ENCODE results near the gene TDRD3. TPM values are rescaled to one million over a fixed set of nuclear protein-coding genes. Genes with fewer than 3 reads are reported as not detected.

TDRD3 gene
- polyA plus RNA-seq, 1 of the 3 experiments (the other 2 are of a cell fraction) = 3.8 TPM

DNA sequence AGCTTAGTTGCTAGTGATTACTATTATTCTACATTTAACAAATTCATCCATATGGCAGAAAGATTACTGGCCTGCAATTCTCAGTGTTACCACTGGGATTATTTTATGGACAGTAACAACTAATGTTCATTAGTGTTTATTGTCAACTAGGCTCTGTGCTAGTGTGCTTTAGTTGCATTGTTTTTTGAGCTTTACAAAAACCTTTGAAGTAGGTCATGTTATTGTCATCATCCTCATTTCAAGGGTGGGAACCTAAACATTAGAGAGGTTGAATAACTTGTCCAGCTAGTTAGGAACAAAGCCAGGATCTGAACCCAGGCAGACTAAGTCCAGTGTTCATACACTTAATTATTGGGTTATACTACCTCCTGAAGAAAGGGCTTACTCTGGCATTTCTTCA lies 27.8 kb upstream of the TDRD3 start:
- Histone ChIP-seq H3K4me3 (ENCODE audit: low read depth in 2 of 2, low read length in 1 of 2) (no peak overlapping the region), H3K9ac (no peak overlapping the region), H3K9me2 (no peaks in the 10 kb centered on the region), H3K4me1 (ENCODE audit: control insufficient read depth in 1 of 2, insufficient read depth in 2 of 2, low read depth in 1 of 2, low read length in 1 of 2) (no peaks in the 10 kb centered on the region), H3K36me3 (replicated peaks in 1 of 2; ENCODE audit: control insufficient read depth in 1 of 2, insufficient read depth in 2 of 2, low read length in 1 of 2) (no peaks in the 10 kb centered on the region), H3K4me2 (no peak overlapping the region), H3F3A (replicated peaks; ENCODE audit: insufficient read depth) (no peaks in the 10 kb centered on the region), H3K27ac (ENCODE audit: low read depth in 2 of 2, low read length in 1 of 2) (no peak overlapping the region), H3K27me3 (ENCODE audit: insufficient read depth) (no peaks in the 10 kb centered on the region), H3K79me2 (ENCODE audit: insufficient read depth) (no peaks in the 10 kb centered on the region), H4K20me1 (ENCODE audit: insufficient read depth) (no peaks in the 10 kb centered on the region), H3K9me3 (no peaks in the 10 kb centered on the region), H2AFZ (ENCODE audit: low read depth) (no peak overlapping the region)
- TF ChIP-seq, protein P1, sequence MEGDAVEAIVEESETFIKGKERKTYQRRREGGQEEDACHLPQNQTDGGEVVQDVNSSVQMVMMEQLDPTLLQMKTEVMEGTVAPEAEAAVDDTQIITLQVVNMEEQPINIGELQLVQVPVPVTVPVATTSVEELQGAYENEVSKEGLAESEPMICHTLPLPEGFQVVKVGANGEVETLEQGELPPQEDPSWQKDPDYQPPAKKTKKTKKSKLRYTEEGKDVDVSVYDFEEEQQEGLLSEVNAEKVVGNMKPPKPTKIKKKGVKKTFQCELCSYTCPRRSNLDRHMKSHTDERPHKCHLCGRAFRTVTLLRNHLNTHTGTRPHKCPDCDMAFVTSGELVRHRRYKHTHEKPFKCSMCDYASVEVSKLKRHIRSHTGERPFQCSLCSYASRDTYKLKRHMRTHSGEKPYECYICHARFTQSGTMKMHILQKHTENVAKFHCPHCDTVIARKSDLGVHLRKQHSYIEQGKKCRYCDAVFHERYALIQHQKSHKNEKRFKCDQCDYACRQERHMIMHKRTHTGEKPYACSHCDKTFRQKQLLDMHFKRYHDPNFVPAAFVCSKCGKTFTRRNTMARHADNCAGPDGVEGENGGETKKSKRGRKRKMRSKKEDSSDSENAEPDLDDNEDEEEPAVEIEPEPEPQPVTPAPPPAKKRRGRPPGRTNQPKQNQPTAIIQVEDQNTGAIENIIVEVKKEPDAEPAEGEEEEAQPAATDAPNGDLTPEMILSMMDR (IDR thresholded peaks at IDR 0.05) = peak; percentile 55
- TF ChIP-seq, protein P2, sequence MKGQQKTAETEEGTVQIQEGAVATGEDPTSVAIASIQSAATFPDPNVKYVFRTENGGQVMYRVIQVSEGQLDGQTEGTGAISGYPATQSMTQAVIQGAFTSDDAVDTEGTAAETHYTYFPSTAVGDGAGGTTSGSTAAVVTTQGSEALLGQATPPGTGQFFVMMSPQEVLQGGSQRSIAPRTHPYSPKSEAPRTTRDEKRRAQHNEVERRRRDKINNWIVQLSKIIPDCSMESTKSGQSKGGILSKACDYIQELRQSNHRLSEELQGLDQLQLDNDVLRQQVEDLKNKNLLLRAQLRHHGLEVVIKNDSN (IDR thresholded peaks at IDR 0.05; ENCODE audit: borderline replicate concordance, low read depth) = no peak
- CTCF ChIA-PET = interaction anchor here (0.9 to 1.9 kb wide), 9 partner anchors 11 to 62 kb away, joined by 3 to 16 read pairs (median 5); no protein-coding TSS in a partner anchor
- DNase-seq = peak; percentile 3
- POLR2A ChIA-PET = no interaction called here

DNA sequence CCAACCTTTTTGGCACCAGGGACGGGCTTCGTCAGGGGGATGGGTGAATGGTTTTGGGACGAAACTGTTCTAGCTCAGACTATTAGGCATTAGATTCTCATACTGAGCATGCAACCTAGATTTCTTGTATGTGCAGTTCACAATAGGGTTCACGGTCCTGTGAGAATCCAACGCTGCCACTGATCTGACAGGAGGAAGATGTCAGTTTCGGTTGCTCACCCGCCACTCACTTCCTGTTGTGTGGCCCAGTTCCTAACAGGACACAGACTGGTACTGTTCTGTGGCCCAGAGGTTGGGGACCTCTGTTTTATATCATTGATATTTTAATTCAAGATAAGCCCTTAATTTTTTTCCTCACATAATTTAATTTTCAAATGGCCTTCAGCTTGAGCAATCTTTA lies 26.7 kb upstream of the TDRD3 start:
- POLR2A ChIA-PET = no interaction called here
- Histone ChIP-seq H3K27me3 (ENCODE audit: insufficient read depth) (no peaks in the 10 kb centered on the region), H3K36me3 (replicated peaks in 1 of 2; ENCODE audit: control insufficient read depth in 1 of 2, insufficient read depth in 2 of 2, low read length in 1 of 2) (no peaks in the 10 kb centered on the region), H3K9me2 (no peaks in the 10 kb centered on the region), H3K79me2 (ENCODE audit: insufficient read depth) (no peaks in the 10 kb centered on the region), H3K9ac (no peak overlapping the region), H3K9me3 (no peaks in the 10 kb centered on the region), H4K20me1 (ENCODE audit: insufficient read depth) (no peaks in the 10 kb centered on the region), H2AFZ (ENCODE audit: low read depth) (no peak overlapping the region), H3K4me2 (no peak overlapping the region), H3K4me1 (ENCODE audit: control insufficient read depth in 1 of 2, insufficient read depth in 2 of 2, low read depth in 1 of 2, low read length in 1 of 2) (no peaks in the 10 kb centered on the region), H3F3A (replicated peaks; ENCODE audit: insufficient read depth) (no peaks in the 10 kb centered on the region), H3K4me3 (ENCODE audit: low read depth in 2 of 2, low read length in 1 of 2) (no peak overlapping the region), H3K27ac (ENCODE audit: low read depth in 2 of 2, low read length in 1 of 2) (no peak overlapping the region)
- TF ChIP-seq SIN3A (IDR thresholded peaks at IDR 0.05; ENCODE audit: borderline replicate concordance, low read depth, low read length) (no peak), RCOR1 (IDR thresholded peaks at IDR 0.05; ENCODE audit: low read length) (no peak), FOXM1 (IDR thresholded peaks at IDR 0.05; ENCODE audit: low read depth) (no peak), EZH2phosphoT487 (IDR thresholded peaks at IDR 0.05; ENCODE audit: borderline replicate concordance, low read depth) (no peak), NFIC (IDR thresholded peaks at IDR 0.05; ENCODE audit: borderline replicate concordance) (no peak), TAF1 (IDR thresholded peaks at IDR 0.05; ENCODE audit: borderline replicate concordance, low read depth, low read length) (no peak), MXI1 (IDR thresholded peaks at IDR 0.05; ENCODE audit: low read depth, low read length) (no peak), MEF2A (IDR thresholded peaks at IDR 0.05; ENCODE audit: borderline replicate concordance, low read depth) (no peak), EP300 (IDR thresholded peaks at IDR 0.05; ENCODE audit: borderline replicate concordance in 1 of 2, low read depth in 1 of 2, low read length in 1 of 2) (no peak), CHD2 (IDR thresholded peaks at IDR 0.05; ENCODE audit: low read length, partially characterized antibody) (no peak), GATA2 (CRISPR knock-in tag; IDR thresholded peaks at IDR 0.05) (no peak), SMC3 (IDR thresholded peaks at IDR 0.05; ENCODE audit: low read depth, low read length) (no peak), TEAD4 (IDR thresholded peaks at IDR 0.05; ENCODE audit: borderline replicate concordance, insufficient read depth) (no peak), TCF12 (IDR thresholded peaks at IDR 0.05) (no peak), POLR2AphosphoS5 (IDR thresholded peaks at IDR 0.05; ENCODE audit: low read depth, low read length) (no peak)
- TF ChIP-seq, protein P1 (IDR thresholded peaks at IDR 0.05) = no peak
- TF ChIP-seq, protein P3, sequence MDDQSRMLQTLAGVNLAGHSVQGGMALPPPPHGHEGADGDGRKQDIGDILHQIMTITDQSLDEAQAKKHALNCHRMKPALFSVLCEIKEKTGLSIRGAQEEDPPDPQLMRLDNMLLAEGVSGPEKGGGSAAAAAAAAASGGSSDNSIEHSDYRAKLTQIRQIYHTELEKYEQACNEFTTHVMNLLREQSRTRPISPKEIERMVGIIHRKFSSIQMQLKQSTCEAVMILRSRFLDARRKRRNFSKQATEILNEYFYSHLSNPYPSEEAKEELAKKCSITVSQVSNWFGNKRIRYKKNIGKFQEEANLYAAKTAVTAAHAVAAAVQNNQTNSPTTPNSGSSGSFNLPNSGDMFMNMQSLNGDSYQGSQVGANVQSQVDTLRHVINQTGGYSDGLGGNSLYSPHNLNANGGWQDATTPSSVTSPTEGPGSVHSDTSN (IDR thresholded peaks at IDR 0.05) = no peak
- TF ChIP-seq, protein P4, sequence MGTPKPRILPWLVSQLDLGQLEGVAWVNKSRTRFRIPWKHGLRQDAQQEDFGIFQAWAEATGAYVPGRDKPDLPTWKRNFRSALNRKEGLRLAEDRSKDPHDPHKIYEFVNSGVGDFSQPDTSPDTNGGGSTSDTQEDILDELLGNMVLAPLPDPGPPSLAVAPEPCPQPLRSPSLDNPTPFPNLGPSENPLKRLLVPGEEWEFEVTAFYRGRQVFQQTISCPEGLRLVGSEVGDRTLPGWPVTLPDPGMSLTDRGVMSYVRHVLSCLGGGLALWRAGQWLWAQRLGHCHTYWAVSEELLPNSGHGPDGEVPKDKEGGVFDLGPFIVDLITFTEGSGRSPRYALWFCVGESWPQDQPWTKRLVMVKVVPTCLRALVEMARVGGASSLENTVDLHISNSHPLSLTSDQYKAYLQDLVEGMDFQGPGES (IDR thresholded peaks at IDR 0.05; ENCODE audit: low read depth, low read length) = no peak
- TF ChIP-seq, protein P2 (IDR thresholded peaks at IDR 0.05; ENCODE audit: borderline replicate concordance, low read depth) = no peak
- CTCF ChIA-PET = interaction anchor here (1.6 kb wide), 2 partner anchors 22 to 38 kb away, joined by 3 to 6 read pairs; no protein-coding TSS in a partner anchor
- WGBS (ENCODE audit: low lambda C conversion rate) = 92% methylated on average over 6 of the region's 7 CpGs
- no peak for DNase-seq
